Measurements from ENCODE around the gene KCNC4. TPM values are rescaled to one million over a fixed set of nuclear protein-coding genes. Genes with fewer than 3 reads are reported as not detected.

The KCNC4 gene
- total RNA-seq, 1 experiment from 2014 or later: 8.9 TPM

- no peak overlapping the region for H3T11ph ChIP-seq (ENCODE audit: low read length)
- Mint-ChIP-seq H3K4me1 (peaks cover 11% of the 10 kb centered on the region in 2 experiments), H3K36me3 (ENCODE audit: insufficient read depth in 1 of 3, low read depth in 3 of 3) (no peaks in the 10 kb centered on the region), H3K27ac (no peak overlapping the region), H3K9me3 (no peaks in the 10 kb centered on the region), H3K4me3 (no peak overlapping the region), H3K27me3 (ENCODE audit: low read depth) (peaks cover 2% of the 10 kb centered on the region; the same call in 1 of the 2 replicates)
- TF ChIP-seq, protein P1, sequence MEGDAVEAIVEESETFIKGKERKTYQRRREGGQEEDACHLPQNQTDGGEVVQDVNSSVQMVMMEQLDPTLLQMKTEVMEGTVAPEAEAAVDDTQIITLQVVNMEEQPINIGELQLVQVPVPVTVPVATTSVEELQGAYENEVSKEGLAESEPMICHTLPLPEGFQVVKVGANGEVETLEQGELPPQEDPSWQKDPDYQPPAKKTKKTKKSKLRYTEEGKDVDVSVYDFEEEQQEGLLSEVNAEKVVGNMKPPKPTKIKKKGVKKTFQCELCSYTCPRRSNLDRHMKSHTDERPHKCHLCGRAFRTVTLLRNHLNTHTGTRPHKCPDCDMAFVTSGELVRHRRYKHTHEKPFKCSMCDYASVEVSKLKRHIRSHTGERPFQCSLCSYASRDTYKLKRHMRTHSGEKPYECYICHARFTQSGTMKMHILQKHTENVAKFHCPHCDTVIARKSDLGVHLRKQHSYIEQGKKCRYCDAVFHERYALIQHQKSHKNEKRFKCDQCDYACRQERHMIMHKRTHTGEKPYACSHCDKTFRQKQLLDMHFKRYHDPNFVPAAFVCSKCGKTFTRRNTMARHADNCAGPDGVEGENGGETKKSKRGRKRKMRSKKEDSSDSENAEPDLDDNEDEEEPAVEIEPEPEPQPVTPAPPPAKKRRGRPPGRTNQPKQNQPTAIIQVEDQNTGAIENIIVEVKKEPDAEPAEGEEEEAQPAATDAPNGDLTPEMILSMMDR (conservative IDR thresholded peaks at IDR 0.05): no peak
- no peak overlapping the region for H2BK15ac ChIP-seq (ENCODE audit: low read depth, low read length)
- H3K79me1 ChIP-seq (ENCODE audit: insufficient read depth, low read depth, low read length, poor library complexity, severe bottlenecking): no peaks in the 10 kb centered on the region
- no peak overlapping the region for H2BK12ac ChIP-seq (ENCODE audit: insufficient read length, low read depth, low read length)
- no peak overlapping the region for H3K27ac ChIP-seq (ENCODE audit: insufficient read length, low read depth, low read length)
- no peak overlapping the region for H2BK20ac ChIP-seq (ENCODE audit: low read depth, low read length, poor library complexity, severe bottlenecking)
- H3K27me3 ChIP-seq (ENCODE audit: insufficient read depth, low read length): no peaks in the 10 kb centered on the region
- no peak for DNase-seq
- no peak overlapping the region for H2AK5ac ChIP-seq (ENCODE audit: insufficient read length, low read length)
- no peak overlapping the region for H3K4ac ChIP-seq (ENCODE audit: low read depth, low read length)
- H3K4me2 ChIP-seq (ENCODE audit: insufficient read depth, insufficient read length, low read length): no peak overlapping the region
- H3K56ac ChIP-seq (ENCODE audit: insufficient read length, low read depth, low read length): no peak overlapping the region
- H3K4me1 ChIP-seq (ENCODE audit: insufficient read depth, low read length): no peaks in the 10 kb centered on the region
- H4K8ac ChIP-seq (replicated peaks; ENCODE audit: insufficient read length, low read depth, low read length): no peak overlapping the region
- no peak overlapping the region for H2BK5ac ChIP-seq (ENCODE audit: insufficient read length, low read length)
- no peaks in the 10 kb centered on the region for H3K9me3 ChIP-seq (ENCODE audit: control insufficient read depth, low read depth, low read length)
- no peak overlapping the region for H4K5ac ChIP-seq (ENCODE audit: insufficient read length, low read depth, low read length)
- H4K91ac ChIP-seq (ENCODE audit: insufficient read length, low read depth, low read length): no peak overlapping the region
- H3K14ac ChIP-seq (ENCODE audit: insufficient read depth, low read length): no peak overlapping the region
- no peak overlapping the region for H2BK120ac ChIP-seq (ENCODE audit: low read depth, low read length, poor library complexity, severe bottlenecking)
- no peak overlapping the region for H2AFZ ChIP-seq (ENCODE audit: low read length)
- no peak overlapping the region for H3K23ac ChIP-seq (ENCODE audit: insufficient read length, low read depth, low read length)
- H3K9ac ChIP-seq (ENCODE audit: extremely low read depth, insufficient read length, low read length): no peak overlapping the region
- no peaks in the 10 kb centered on the region for H3K23me2 ChIP-seq (ENCODE audit: insufficient read length, low read depth, low read length, poor library complexity, severe bottlenecking)
- WGBS (ENCODE audit: extremely low coverage, insufficient read length, low lambda C conversion rate): no CpG with 5 or more reads among the region's 10 CpGs
- no peaks in the 10 kb centered on the region for H4K20me1 ChIP-seq (ENCODE audit: control insufficient read depth, insufficient read depth, insufficient read length)
- H3K18ac ChIP-seq (ENCODE audit: insufficient read length, low read depth, low read length): no peak overlapping the region
- no peaks in the 10 kb centered on the region for H3K79me2 ChIP-seq (ENCODE audit: insufficient read depth, low read length)
Observed at GRCh38 chr1:110201157-110201825, 8.8 kb upstream of the KCNC4 start.

Data from H9 (cell line).